ENCODE data around the gene CTU2.
A peak's percentile ranks its signal among the peaks of the same experiment; 100 is the strongest.

The CTU2 gene

DNA sequence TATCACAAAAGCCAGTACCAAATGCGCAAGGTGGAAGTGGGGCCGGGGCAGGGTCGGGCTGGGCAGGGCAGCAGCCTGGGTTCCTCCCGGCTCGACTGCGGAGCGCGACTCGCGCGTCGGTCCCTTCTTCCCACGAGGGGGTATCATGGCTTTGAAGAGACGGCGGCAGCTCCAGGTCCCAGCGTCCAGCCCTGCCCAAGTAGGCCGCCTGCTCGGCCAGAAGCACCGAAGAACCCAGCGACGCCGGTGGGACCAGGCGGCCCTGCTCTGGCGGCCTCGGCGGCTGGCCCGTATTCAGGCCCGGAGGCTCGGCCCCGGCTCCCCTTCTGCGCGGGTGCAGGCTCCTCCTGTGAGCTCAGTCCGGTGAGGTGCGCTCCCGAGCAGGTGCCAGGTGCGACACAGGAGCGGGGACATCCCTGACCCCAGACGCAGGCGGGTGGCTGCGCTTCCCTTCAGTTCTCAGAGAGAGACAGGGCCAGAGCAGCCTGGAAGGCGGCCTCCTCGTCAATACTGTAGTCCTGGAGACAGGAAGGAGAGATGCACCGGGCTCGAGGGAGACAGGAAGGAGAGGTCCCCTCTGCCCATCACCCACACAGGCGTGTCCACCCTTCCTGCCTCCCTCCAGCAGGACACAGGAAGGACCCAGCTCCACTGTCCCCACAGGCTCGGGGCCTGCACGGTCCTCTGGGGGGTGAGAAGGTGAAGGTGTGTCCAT, 9.0 kb upstream of the CTU2 start:
- DNase-seq (ENCODE audit: low read depth) = no peak

DNA sequence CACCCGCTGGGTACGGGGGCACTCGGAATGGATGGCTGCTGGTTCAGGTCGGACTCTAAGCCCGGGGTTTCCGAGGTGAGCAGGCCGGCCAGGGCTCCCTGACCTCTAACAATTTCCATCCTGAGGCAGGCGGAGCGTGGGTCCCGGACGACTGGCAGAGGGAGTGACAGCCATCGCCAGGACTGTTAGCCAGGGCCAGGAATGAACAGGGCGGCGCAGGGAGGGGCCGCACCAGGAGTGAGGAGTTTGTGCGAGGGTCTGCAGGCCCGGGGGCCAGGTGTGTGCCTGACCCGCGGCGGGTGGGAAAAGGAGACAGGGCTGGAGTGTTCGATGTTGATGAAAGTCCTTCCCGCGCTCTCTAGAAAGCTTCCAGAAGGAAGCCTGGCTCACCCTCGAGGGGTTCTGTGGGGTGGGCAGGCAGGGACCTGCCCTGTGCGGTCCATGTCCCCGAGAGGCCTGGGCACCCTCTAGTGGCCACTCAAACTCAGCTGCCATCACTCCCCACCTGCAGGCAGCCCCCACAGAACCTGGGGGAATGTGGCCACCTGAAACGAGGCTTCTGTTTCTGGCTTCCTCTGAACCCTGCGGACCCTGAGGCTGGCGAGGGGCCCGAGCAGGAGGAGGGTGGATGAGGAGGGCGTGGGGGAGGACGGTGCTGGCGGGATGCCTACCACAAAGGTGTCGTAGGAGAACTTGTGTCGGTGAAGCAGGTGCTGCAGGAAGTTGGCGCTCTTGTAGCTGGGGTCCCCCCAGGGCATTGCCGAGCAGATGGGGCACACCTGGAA, 8.3 kb upstream of the CTU2 start:
- no peak for DNase-seq (ENCODE audit: low read depth)

DNA sequence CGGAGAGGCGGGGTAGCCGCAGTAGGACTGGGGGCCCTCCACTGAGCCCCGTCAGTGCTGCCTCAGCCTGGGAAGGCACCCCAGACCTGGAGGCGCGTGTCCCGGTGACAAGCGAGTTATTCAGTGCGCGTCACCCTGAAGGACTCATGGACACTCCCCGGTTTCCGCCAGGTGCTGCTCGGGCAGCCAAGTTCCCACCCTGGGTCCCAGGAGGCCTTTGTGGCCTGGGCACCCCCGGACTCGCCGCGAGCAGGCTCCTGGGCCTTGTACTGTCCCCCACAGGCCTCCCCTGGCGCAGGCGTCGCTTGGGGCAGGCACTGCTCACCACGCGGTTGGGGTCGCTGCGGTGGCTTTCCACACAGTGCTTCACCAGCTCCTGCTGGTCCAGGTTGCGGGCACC, 7.7 kb upstream of the CTU2 start:
- DNase-seq (ENCODE audit: low read depth) = no peak

DNA sequence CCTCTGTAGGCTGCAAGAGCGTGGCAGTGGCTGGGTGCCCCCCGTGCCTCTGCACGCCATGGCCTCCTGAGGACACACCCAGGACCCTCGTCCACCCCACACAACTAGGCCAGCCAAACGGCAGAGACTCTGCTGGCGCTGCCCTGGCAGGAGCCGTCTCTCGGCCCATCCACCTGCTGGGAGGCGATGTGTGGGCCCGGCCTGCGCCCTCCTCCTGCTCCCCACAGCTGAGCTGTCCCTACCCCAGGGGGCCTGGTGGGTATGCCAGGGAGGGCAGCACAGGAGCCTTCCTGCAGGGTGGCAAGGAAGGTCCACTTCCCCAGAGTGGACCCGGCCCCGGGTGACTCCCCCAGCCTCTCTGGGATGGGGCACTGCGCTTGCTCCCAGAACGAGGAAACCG, 7.1 kb upstream of the CTU2 start:
- DNase-seq (ENCODE audit: low read depth) = no peak

DNA sequence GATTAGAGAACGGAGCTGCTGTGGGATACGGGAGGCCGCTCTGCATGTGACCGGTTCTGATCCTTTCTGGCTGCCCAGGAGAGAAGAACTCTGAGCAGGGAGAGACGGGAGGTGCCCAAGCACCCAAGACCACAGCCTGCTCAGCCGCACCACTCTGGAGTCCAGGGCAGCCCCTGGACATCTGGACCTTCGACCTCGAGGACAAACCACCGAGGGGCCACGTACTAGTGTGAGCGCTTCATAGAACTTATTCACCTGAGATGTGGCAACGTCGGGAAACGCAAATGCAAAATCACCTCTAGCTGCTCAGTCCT, 6.0 kb upstream of the CTU2 start:
- DNase-seq (ENCODE audit: low read depth) = no peak

DNA sequence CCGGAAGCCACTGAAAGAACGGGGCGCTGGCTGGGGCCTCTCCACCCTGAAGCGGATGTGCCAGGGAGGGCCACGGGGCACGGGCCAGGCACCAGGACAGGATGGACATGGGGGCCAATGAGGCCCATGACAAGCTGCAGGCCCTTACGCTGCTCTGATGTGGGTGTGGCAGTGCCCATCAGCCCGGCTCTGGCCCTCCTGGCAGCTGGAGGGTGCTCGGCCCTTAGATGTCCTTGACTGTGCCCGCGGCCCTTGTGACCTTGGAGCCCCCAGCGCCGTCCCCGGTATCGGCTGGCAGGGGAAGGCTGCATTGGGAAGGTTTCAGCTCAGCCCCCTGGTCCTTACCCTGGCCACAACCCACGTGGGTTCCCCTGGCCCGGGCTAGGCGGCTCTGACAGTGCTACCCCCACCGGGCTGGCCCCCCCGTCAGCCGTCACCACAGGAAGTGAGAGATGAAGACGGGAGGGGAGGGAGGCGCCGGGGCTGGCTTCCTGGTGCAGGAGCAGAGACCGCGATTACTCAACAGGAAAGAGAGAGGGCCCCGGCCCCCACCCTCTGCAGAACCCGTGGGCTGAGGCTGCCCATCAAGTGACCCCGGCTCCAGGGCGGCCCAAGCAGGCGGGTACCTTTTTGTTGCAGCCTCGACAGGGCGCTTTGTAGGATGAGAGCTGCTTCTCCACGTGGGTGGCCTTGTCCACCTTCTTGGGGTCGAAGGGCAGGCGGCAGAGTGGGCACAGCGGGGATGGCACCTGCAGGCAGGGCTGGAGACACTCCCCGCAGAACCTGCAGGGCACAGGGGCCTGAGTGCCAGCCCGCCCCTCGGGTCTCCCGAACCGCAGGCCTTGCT, 5.4 kb upstream of the CTU2 start:
- DNase-seq (ENCODE audit: low read depth) = peak; percentile 94

DNA sequence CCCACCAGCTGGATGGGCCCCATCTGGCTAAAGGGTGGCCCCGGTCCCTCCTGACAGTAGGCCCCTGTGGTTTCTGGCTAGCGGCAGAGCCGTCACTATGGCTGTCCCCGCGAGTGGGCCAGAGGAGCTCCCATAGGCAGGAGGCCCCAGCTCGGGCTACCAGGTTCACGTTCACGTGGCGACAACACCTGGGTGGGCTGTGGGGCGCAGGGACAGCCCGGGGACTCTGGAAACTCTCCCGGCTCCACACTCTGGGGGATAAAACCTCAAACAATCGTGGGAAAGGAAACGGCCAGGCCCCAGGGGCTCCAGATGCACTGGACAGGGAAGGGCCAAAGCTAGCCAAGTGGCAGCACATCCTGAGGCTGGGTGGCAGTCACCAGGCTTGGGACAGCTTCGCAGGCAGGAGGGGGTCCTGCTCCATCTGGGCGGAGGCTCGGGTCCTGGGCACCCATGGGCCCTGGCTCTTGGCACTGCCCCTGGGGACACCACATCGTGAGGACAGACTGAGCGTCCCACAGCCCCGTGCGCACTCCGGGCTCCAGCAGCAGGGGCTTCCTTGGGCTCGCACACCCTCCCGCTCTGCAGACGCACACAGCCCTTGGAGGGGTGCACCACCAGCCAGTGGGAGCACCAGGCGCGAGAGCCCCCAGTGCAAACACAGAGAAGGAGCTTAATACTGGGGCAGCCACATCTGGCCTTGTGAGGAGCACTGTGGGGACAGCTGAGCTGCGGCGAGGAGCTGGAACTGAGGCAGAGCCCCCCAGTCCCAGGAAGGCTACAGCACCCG, 4.5 kb upstream of the CTU2 start:
- DNase-seq (ENCODE audit: low read depth) = no peak

DNA sequence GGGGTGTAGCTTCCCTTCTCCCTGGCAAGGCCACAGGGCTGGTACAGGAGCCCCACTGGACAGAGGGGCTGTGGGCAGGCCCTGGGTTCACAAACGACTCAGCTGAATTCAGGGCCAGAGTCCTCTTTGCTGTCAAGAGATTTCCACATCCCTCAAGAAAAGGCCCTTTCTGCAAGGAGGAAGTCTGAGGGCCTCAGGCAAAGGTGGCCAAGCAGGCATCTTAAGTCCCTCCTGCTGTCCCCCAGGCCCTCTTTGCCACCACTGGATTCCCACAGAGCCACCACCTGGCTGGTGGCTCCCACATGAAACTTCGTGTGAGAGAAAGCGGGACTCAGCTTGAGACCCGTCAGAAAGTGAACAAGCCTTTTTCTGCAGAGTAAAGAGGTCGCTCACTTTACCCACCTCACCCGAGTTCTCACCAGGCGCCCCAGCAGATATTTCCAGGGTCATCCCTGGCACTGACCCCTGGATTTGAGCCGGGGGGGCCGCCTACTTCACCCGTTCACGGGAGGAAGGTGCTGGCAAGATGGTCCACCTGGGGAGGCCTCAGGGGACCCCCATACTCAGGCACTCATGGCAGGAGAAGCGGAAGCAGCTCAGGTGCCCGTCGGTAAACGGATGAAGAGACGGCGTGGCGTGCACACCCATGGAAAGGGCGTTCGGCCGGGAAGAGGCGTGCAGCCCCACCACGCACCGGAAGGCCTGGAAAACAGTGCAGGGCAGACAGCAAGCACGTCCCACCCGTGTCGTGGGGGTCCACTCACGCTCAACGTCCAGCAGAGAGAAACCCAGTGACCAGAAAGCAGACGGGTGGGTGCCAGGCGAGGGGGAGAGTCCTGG, 3.7 kb upstream of the CTU2 start:
- DNase-seq (ENCODE audit: low read depth) = no peak

DNA sequence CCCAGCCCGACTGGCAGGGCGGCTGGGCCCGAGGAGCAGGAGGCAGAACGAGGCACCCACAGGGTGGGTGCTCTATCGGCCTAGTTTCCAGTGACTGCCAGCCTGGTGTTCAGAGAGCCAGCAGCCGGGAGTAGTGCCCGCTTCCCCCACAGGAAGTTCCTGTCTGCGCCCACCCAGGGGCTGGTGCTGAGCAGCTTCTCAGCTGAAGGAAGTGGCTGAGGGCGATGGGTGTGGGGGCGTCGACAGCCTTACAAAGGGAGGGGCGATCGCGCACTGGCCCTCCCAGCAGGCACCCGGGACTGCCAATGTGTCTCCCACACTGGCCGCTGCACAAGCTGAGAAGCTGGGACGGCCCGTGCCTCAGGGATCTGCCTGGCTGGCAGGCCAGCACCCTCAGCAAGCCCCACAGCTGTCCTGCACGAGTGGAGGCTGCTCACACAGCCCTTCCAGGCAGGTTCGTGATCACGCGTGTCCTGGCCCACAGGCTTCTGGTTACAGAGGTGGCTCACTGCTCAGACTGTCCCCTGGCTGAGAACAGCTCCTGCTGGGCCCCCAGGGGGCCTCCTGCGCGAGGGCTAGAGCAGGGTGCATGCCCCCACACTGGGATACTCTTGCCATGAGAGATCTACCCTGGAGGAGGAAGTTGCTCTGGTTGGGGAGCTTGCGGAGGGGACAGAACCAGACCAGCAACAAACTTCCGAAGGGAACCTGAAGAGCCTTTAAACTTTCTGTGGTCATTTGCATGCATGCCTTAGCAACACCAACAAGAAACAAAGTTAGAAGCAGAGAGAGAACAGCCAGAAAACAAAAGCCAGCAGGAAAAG, 2.6 kb upstream of the CTU2 start:
- peak; percentile 51 for DNase-seq (ENCODE audit: low read depth)

DNA sequence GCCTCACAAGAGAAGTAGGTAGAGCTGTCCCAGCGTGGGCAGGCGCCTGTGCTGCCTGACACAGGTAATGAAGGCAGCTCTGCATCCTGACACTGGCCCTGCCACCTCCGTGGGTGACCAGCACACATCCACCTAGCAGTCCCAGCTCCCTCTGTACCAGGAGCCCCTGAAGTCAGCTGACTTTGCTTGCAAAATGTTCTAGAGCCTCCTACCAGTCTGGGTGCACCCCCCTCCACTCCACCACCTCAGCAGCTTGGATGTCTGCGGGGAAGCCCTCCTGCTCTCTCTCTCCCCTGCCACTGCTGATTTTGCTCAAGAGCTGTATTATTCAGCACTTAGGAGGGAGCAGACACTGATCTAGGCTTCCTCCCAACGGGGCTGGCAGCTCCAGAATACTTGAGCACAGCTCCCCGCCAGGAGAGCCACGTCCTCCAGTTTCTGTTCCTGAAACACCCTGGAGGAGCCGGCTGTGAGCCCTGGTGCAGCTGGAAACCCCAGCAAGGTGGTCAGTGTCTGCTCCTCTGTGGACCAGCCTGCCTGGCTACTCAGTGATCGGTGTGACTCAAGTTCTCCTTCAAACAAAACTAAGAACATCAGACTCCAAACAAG, 1.1 kb upstream of the CTU2 start:
- DNase-seq (ENCODE audit: low read depth) = no peak

DNA sequence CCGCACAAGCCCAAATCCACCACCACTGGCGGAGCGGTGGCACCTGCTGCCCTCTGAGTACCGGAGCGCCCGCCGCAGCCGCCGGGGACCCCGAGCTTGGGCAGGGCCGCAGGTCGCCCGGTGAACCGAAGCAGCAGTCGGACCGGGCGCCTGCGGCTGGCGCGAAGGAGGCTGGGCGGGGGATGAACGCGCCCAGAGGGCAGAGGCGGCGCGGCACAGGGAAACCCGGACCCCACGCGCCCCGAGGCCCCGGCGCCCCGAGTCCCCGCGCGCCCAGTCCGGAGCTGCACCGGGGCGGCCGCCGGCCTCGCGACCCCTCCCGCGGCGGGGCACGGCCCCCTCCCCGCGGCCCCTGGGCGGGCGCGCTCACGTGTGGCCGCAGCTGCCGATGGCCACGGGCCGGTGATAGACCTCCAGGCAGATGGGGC, 488 bp upstream of the CTU2 start:
- no peak for DNase-seq (ENCODE audit: low read depth)

DNA sequence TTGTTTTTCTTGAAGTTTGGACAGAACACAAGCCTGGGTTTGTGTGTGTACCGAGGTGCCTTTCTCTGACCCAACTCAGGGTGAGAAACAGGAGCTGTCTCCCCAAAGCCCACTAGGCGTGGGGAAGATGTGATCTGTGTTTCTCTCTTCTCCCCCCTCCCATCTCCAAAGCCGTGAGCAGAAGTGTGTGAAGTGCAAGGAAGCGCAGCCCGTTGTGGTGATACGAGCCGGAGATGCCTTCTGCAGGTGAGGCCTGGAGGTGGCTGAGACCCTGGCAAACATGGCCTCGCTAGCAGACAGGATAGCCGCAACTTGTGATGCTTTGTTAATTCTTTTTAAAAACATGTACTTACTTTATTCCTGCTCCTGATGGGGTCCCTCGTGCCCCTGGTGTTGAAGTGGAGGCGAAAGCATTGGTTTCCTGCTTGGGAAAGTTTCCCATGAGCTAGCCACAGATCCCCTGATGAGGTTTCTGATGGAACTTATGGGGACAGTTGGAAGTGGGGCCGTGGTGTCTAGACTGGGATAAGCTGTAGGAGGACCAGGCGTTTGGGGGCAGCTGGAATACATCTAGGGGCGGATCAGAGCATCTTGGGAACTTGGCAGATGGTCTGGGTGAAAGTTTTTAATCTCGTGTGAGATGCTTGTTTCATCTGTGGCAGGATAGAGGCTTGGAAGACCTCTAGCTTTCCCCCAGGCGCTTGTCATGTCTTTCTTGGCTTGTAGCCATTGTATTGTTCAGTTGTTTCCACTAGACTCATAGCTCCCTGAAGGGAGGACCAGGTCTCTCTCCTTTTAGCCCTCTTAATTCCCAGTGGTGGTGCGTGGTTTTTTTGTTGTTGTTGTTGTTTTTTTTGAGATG, 893 bp downstream of the CTU2 start:
- no peak for DNase-seq (ENCODE audit: low read depth)

DNA sequence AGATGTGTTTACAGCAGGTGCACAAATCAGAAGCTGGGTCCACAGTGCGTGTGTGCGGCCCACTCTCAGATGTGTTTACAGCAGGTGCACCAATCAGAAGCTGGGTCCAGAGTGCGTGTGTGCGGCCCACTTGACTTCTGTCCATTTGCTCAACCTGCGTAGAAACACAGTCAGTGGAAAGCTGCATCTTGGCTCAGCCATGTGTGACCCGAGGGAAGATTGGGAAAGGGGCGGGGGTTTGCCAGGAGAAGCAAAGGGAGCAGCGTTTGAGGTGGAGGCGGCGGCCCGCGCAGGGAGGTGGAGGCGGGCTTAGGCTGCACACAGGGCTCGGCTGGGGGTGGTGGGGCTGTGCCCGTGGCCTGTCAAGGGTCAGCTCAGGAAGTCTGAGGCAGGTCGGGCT, 4.3 kb downstream of the CTU2 start:
- no peak for DNase-seq (ENCODE audit: low read depth)

DNA sequence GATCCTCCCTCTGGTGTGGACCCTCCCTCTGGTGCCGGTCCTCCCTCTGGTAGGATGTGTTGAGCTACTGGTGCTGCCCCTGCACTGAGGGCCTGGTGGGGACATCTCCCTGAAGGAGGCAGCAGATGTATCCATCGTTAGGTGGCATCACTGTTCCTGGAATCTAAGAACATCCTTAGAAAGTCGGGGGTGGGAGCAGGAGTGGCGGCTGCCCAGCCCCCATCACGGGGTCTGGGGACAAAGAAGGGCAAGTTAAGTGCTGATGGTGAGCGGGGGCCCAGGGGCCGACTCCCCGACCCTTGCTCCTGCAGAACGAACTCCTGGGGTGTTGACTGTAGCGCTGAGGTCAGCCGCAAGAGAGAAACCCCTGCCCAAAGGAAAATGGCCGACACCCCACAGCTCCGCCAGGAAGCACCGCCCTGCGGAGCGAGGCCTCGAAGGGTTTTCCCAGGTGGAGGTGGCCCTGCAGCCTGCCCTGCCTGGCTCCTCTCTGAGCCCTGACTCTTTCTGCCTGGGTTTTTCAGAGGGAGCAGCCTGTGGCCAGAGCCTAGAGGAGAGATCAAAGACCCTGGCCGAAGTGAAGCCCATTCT, 5.5 kb downstream of the CTU2 start:
- DNase-seq (ENCODE audit: low read depth) = no peak

DNA sequence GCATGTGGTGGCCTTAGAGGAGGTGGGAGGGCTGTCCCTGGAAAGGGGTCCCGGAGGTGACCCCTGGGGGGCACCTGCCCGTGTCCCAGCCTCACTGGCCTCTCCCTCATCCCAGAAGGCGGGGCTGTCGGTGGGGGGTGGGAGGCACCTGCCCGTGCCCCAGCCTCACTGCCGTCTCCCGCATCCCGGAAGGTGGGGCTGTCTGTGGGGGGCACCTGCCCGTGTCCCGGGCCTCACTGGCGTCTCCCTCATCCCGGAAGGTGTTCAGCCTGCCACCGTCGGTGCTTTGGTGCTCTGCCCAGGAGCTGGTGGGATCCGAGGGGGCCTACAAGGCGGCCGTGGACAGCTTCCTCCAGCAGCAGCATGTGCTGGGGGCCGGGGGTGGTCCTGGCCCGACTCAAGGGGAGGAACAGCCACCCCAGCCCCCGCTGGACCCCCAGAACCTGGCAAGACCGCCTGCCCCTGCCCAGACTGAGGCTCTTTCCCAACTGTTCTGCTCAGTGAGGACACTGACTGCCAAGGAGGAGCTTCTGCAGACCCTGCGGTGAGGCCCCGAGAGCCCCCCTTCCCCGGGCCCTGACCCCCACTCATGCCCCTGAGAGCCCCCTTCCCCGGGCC, 6.2 kb downstream of the CTU2 start:
- no peak for DNase-seq (ENCODE audit: low read depth)

DNA sequence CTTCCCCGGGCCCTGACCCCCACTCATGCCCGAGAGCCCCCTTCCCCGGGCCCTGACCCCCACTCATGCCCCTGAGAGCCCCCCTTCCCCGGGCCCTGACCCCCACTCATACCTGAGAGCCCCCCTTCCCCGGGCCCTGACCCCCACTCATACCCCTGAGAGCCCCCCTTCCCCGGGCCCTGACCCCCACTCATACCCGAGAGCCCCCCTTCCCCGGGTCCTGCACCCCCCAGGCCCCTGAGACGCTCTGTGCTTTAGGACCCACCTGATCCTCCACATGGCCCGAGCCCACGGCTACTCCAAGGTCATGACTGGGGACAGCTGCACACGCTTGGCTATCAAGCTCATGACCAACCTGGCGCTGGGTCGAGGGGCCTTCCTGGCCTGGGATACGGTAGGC, 6.8 kb downstream of the CTU2 start:
- DNase-seq (ENCODE audit: low read depth) = no peak

DNA sequence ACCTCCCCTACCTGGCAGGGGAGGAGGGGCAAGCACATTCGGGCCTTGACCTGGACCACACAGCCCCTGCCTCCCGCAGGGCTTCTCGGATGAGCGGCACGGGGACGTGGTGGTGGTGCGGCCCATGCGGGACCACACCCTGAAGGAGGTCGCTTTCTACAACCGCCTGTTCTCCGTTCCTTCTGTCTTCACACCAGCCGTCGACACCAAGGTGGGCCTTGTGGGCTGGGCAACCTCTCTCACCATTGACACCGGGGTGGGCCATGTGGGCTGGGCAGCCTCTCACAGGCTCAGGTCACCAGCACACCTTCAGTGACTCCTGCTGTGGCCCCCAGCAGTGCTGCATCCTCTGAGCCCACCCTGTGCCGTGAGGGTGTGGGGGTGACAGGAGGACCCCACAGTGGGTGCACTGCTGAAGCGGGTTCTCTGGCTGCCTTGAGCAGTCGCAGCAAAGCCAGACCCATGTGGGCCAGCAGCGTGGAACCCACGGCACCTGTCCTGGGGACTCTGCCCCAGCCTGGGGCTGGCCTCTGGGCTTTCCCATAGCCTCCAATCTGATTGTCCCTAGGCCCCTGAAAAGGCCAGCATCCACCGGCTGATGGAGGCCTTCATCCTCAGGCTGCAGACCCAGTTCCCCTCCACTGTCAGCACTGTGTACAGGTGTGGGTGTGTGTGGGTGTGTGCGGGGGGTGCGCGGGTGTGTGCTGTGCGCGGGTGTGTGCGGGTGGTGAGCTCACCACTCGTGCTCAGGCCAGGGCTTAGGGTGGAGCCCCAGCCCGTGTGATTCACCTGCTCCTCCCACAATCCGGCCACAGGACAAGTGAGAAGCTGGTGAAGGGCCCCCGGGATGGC, 7.5 kb downstream of the CTU2 start:
- DNase-seq (ENCODE audit: low read depth) = no peak

All from stimulated activated CD8-positive, alpha-beta memory T cell treated with anti-CD3 and anti-CD28 coated beads, Interleukin-7, amount 100 ng/mL, for 24 hours (primary cell).